GM12891 (cell line): ENCODE measurements around the gene HEMK1.

Experiments
- PAX5 ChIP-seq: IDR thresholded peaks from 2 replicates; pipeline ENCODE4 v1.6.1; 2011; ENCODE audit warnings: low read length, moderate library complexity, mild to moderate bottlenecking; ENCODE audit not compliant: insufficient read depth, severe bottlenecking
- POLR2A ChIP-seq: IDR thresholded peaks from 2 replicates; pipeline ENCODE4 v1.6.1; 2011; ENCODE audit warnings: low read depth, low read length, control low read depth
- POLR2AphosphoS5 ChIP-seq: IDR thresholded peaks from 2 replicates; pipeline ENCODE4 v1.6.1; 2011; ENCODE audit warnings: low read depth, low read length, control low read depth
- SPI1 ChIP-seq: IDR thresholded peaks from 2 replicates; pipeline ENCODE4 v1.6.1; 2011; ENCODE audit warnings: low read depth, low read length, control low read depth
- TAF1 ChIP-seq: IDR thresholded peaks from 2 replicates; pipeline ENCODE4 v1.6.1; 2011; ENCODE audit warnings: low read depth, low read length, control low read depth

DNA sequence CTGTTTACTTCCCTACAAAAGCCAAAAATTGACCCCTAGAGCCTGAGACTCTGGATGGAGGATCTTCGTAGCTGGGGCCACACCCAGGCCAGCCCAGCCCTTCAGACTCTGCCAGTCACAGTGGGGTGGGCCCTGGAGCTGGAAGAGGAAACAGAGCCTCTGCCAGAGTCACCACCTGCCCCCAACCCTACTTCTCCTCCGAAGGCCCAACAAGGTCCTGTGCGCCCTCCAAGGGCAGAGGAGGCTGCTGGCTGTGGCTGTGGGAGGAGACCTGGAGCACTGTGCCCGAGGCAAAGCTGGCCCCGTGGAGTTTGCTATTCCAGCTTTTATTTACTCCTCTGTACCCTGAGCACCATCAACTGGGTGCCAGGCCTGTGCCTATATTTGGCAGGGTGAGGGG is 23.2 kb downstream of the HEMK1 start:
- no peak for TF ChIP-seq POLR2A
- TF ChIP-seq SPI1 = no peak
- no peak for TF ChIP-seq POLR2AphosphoS5
- TF ChIP-seq TAF1 = no peak
- no peak for TF ChIP-seq PAX5
